VCaP (cell line): ENCODE results near the gene TWF2.

ENCODE experiments used
- H3K27ac ChIP-seq: fragments of 450-650 bp; 2 replicates; pipeline ENCODE4 v1.5.1; 2017
- CTCF ChIP-seq: fragments of 450-650 bp; conservative IDR thresholded peaks from 2 replicates; pipeline ENCODE4 v1.5.1; 2017; ENCODE audit warnings: mild to moderate bottlenecking, moderate library complexity

Gene TWF2

GRCh38 chr3:52238761-52239701 lies at the start of gene TWF2:
TWF2 (minus strand) TSS chr3:52239158; CDS start chr3:52239016, 142 bp downstream.
- TF ChIP-seq CTCF = peak; percentile 62
- H3K27ac ChIP-seq = peak within 1 kb of the TSS; percentile 89

DNA sequence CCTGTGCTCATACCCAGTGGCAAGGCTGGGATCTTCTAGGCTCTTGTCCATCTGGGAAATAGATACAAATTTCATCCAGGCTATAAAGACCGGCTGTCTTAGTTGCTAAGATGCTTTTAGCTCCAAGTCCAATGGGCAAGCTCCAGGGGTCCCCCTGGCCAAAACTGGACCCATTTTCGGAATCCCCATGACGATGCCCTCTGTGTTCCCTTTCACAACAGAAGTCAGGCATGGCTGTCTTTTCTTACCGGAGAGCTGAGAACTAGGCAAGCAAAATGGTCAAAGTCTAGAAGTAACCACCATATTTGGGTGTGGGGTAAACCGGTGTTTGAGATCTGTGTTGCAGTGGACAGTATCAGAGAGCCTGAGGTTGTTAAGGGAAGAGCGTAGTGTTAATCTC lies 49.7 kb upstream of the TWF2 start:
- peak overlapping the region; percentile 100 for H3K27ac ChIP-seq
- no peak for TF ChIP-seq CTCF

- peak overlapping the region; percentile 100 for H3K27ac ChIP-seq
Measured at GRCh38 chr3:52286777-52287110, 47.8 kb upstream of the TWF2 start.

GRCh38 chr3:52284051-52284450 lies 45.1 kb upstream of the TWF2 start:
- peak overlapping the region; percentile 100 for H3K27ac ChIP-seq

More at GRCh38 chr3:52286777-52287110, 47.8 kb upstream of the TWF2 start:
- no peak for TF ChIP-seq CTCF

DNA sequence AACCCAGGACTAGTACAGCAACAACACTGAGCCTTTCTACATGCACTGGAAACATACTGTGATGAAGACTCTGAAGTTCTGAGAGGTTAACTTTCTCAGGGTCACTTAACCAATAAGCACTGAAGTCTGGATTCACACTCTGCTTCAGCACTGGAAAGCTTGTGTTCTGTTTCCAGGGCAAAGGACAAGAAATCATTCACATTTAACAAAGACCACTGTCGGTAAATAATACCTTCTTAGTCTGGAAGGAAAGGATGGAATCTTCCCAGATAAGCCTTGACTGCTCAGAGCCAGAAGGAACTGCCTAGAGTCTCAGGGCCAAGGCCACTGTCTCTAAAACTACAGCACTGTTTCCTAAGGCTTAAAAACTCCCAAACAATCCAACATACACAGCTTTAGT lies 44.3 kb upstream of the TWF2 start:
- TF ChIP-seq CTCF = no peak
- H3K27ac ChIP-seq = peak overlapping the region; percentile 100

- H3K27ac ChIP-seq = peak overlapping the region; percentile 100; the same call in 1 of the 2 replicates
Measured at GRCh38 chr3:52281981-52282801, 43.2 kb upstream of the TWF2 start.

GRCh38 chr3:52280050-52280461 lies 41.1 kb upstream of the TWF2 start:
- no peak for TF ChIP-seq CTCF
- peak overlapping the region; percentile 100 for H3K27ac ChIP-seq

More at GRCh38 chr3:52281981-52282801, 43.2 kb upstream of the TWF2 start:
- TF ChIP-seq CTCF = no peak
